Ramos (cell line): ENCODE measurements around the gene NKD1.
"Not testable (repeated sequence)": the region's sequence is repeated elsewhere in the genome, so short reads cannot be mapped to it uniquely, and the experiment has no call there.

Source experiments
- in situ Hi-C: fragments of 300-500 bp; cut with MboI; formaldehyde crosslinking; loops from one replicate; pipeline ENCODE4 v1.14.3; 2022; ENCODE audit warnings: low sequenced_read_pairs; ENCODE audit not compliant: unreplicated experiment

NKD1 gene, protein sequence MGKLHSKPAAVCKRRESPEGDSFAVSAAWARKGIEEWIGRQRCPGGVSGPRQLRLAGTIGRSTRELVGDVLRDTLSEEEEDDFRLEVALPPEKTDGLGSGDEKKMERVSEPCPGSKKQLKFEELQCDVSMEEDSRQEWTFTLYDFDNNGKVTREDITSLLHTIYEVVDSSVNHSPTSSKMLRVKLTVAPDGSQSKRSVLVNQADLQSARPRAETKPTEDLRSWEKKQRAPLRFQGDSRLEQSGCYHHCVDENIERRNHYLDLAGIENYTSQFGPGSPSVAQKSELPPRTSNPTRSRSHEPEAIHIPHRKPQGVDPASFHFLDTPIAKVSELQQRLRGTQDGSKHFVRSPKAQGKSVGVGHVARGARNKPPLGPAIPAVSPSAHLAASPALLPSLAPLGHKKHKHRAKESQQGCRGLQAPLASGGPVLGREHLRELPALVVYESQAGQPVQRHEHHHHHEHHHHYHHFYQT

DNA sequence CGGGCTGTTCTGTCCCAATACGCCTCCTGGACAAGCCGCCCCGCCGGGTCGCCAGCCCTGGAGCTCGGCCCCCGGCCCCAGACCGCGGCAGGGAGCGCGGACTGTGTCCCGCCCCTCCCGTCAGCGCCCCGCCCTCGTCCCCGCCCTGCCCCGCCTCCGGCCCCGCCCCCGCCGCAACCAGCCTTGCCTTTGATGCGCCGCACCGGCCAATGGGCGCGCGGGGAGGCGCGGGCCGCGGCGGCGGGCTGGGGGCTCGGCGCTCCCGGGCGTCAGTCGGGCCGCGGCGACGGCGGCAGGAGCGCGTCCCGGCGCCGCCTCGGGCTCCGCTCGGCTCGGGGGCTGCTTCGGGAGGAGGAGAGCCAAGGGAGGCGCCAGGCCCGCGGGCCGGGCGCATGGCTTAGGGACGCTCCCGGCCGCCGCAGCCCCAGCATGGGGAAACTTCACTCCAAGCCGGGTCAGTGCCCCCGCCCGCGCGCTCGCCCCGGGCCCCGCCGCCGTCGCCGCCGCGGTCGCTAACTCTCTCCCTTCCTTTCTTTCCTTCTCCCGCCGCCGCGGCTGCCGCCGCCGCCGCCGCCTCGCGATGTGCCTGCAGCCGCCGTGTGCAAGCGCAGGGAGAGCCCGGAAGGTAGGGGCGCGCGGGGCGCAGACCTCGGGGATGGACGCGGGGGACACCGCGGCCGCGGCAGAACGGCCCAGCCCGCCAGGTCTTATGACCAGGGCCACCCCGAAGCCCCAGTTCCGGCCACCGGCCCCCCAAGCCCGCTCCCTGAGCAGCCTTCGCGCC, at the start of gene NKD1:
Gene NKD1, plus strand, starts transcription at position 272 of the 784 bp plus-strand sequence. Its CDS starts 158 bp downstream, at position 430.
- in situ Hi-C loops: no loop called here

DNA sequence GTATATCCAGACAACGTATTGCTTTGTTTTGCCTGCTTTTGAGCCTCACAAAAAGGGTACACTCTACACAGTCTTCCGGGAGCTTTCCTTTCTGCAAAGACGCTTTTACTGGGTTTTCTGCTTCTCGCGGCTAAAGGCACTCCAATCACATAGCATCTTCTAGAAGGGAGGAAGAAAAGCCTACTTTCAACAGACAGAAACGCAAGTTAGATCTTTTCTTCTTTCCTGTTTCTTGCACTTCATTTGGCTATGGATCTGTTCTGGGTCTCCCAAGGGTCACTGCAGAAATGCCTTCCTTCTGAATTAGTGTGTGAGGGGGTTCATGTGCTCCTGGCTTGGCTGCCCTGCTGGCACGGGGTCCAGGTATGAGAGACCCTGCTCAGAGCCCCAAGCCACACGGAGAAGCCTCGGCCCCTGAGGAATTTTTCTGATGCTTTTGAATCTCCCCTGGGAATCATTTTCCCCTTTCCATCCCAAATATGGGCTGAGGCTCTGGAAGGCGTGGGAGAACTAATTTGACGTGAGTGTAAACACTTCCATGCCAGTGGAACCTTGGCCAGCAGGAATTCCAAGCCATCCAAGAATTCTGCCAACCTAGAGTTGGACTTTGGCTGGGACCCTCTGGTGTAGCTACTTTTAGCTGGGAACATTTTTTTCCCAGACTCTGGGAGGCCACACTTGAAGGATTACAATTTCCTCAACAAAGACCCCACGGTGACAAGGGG, 49.6 kb upstream of the NKD1 start:
- in situ Hi-C loops: no loop called here

DNA sequence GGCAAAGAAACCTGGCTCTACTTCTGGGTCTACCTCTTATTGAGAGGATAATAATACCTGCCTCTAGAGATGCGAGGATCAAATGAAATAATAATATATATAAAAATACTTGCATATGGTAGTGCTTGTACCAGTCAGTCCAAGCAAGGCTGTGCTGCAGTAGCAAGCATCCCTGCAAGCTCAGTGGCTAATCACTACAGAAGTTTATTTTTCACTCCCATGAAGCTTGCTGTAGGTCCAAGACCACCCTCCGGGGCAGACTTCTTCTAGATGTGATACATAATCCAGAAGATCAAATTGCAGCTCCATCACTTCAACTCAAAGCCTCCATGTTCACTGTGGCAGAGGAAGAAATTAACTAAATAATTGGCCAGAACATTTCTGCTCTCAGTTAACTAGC, 48.9 kb upstream of the NKD1 start:
- in situ Hi-C loops: no loop called here

DNA sequence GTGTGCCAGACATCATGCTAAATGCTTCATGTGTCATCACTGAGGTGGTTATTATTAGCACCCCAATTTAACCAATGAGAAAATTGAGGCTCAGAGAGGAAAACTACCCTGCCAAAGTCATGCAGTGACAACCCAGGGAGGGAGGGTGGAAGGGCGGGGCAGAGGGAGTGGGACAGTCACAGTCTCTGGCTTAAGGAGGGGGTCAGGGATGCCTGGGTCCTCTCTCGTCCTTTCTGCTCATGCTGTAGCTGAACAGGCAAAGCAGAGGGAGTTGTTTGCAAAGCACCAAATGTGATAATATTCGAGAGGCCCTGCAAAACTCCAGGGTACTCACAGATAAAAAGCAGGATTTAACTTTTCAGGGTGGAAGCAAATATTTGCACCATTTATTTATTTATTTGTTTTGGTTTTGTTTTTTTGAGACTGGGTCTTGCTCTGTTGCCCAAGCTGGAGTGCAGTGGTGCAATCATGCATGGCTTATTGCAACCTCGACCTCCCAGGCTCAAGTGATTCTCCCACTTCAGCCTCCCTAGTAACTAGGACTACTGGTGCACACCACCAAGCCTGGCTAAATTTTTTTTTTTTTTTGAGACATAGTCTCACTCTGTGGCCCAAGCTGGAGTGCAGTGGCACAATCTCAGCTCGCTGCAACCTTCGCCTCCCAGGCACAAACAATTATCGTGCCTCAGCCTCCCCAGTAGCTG, 47.9 kb upstream of the NKD1 start:
- in situ Hi-C loops: no loop called here

DNA sequence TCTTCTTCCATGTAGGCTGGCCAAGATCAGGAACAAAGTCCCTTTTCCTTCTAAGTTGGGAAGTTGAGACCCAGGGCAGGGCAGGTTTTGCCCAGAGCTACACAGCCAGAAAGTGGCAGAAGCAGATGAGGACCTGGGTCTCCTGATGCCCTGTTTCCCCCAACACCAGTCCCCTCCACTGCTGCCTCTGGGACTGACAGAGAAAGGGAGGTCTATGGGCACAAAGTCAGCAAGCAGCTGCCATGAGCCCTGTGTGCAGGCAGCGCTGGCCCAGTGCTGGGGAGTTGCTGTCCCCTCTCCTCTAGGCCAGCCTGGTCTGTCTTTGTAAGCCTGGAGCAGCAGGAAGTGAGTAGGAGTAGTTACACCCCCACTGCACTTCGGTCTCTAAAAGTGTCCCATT, 46.9 kb upstream of the NKD1 start:
- in situ Hi-C loops: no loop called here

DNA sequence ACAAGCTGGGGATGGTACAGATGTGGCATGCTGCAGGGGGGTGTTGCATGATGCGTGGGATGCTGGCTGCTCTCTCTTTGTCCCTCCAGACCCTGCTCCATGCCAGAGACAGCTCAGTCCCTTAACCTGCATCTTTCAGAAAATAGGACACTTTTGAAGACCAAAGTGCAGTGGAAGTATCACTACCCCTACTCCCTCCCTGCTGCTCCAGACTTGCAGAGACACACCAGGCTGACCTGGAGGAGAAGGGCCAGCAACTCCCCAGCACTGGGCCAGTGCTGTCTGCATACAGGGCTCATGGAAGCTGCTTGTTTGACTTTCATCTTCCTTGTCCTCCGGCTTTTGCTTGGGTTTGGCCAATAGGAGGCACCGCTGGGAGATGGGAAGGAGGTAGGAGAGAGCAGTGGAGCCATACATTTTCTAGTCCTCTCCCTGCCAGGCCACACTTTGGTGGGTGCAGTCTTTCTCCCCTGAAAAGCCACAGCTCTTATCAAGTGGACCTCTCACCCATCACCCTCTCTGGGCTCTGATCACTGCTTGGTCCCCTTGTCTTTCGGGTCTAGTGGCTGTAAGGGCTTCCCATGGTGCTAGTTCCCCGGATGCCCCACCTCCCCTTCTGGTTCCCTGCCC, 46.1 kb upstream of the NKD1 start:
- in situ Hi-C loops: no loop called here

DNA sequence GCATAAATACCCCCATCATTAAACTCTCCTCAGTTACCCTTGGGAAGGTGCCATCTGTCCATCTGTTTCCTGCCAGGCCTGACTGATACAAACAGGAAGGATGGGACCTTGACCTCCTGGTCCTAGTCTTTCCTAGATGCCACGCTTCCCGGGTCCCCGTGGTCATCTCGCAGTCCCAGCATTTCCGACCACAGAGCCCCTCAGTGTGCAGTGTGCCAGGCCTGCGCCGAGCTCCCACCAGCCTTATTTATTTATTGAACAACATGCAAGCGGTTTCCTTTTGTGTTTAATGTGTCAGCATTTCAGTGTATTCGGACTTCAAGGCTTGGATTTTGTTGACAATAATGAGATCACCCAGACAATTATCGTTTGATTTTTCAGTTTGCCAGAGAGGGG, 45.6 kb upstream of the NKD1 start:
- in situ Hi-C loops: no loop called here

DNA sequence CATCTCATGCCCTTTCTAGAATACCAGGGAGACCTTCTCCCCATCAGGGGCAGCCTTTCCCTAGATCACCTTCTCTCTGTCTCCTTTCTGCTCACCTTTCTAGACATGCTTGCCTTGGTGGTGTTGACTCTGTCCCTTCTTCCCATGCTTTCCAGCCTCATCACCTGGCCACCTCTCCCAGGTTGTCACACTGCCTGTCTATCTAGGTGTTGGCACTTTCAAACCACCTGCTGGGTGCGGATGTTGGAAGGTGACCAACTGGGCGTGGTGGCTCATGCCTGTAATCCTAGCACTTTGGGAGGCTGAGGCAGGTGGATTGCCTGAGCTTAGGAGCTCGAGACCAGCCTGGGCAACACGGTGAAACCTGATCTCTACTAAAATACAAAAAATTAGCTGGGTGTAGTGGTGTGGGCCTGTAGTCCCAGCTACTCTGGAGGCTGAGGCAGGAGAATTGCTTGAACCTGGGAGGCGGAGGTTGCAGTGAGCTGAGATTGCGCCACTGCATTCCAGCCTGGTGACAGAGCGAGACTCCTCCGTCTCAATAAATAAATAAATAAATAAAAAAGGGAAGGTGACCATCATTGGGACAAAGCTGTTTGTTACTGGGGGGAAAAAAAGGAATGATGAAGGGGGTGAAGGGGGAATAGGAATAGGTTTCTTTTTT, 44.2 kb upstream of the NKD1 start:
- in situ Hi-C loops: not testable (repeated sequence)

DNA sequence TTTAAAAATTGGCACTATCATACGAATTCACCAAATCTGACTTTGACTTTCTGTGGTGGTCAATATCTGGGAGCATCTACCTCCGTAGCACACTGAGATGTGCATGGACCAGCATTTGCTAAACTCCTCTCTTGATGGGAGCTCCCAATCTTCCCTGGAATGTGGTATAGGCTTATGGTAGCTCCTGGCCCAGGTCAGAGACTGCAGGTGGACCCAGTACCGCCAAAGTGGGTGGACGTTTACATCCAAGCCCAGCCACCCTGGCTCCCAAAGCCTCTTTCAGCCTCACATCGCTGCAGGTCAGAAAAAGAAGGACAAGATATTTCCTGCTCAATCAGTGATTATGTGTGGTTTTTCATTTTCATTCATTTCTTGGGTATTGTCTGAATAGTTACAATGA, 43.1 kb upstream of the NKD1 start:
- in situ Hi-C loops: no loop called here

DNA sequence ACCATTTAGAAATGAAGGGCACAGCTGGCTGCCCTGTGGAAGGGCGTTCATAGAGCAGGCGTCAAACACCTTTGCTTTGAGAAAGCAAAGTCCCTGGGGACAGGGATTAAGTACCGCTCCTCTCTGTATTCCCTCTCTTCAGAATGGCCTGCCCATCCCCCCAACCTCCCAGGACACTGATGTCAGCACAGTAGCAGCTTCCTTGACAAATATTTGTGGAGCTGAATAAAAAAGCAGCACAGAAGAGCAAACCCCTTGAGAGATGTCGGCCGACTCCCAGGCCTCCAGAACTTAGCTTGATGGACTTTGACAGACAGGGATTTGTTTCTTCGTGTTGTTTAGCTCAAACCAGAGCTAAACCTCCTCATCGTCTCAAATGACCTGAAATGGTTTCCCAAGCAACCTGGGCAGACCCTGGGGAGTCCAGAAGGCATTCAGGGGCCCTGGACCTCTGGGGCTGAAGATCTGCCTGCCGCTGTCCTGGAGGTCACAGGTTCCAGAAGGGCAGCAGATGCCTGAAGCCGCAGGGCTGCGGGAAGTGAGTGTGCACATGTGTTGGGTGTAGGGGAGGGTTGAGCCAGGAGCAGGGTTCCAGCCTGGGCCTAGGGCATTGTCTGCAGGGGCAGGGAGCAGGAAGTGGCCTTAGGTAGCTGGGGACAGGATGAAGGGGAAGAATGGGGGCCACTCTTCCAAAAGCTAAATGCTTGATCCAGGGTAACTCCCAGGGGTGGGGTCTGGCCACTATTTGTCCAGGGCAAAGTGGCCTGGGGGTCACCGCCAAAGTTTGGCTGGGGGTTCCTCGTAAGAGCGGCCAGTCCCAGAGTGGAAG, 42.3 kb upstream of the NKD1 start:
- in situ Hi-C loops: no loop called here

DNA sequence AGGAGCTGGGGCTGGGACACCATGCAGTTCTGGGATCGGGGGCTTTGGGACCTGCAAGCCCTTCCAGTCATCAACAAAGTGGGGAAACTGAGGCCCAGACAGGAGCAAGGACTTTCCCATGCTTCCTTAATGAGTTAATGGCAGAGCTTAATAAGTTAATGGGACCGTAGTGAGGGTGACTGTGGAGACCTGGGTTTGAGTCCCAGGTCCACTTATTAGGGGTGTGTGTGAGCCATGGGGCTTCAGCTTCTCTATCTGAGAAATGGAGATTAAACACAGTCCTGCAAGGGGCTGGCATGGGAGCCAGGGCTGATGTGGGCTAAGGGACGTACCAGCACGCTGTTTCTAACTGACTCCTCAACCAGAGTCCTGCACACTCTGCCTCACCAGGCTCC, 41.7 kb upstream of the NKD1 start:
- in situ Hi-C loops: no loop called here

DNA sequence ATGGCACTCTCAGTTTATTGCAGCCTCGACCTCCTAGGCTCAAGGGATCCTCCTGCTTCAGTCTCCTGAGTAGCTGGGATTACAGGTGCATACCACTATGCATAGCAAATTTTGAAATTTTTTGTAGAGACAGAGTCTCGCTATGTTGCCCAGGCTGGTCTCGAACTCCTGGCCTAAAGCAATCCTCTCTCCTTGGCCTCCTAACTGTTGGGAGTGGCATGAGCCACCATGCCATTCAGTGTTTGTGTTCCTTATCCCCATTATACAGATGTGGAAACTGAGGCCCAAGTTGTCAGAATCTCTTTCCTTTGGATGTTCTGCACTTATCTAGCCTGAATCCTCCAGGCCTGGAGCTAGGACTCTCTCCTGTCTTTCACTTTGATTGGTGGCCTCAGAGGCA, 40.8 kb upstream of the NKD1 start:
- in situ Hi-C loops: no loop called here

DNA sequence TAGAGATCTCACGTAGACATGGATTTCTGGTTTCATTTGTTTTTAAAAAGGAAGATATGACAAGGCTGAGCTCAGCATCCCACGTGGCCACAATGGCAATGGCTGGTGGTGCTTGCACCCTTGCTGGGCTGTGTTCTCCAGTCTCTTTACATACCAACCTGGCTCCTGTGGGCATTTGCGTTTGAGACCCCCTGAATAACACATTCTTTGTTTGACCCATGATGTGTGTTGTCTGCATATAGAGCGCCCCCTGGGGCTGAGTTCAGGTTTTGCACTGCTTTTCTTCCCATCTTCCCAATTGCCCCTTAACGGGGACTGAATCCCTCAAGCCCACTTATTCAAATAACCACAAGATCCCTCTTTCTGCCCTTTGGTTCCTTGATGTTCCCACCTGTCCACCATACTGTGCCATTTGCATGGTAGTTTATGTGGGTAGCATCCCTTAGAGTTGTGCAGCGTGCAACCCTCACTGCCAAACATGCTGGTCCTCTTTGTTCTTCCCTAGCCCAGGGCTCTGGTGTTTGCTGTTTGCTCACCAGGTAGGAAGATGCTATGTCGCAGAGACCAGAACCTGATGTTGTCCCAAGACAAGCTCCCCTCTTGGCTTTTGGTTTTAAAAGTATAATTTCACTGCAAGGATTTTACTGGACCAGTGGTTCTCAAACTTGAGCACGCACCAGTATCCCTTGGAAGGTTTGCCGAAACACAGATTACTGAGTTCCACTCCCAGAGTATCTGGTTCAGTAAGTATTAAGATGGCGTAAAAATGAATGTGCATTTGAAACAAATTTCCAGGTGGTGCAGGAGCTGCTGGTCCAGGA, 38.5 kb upstream of the NKD1 start:
- in situ Hi-C loops: no loop called here

DNA sequence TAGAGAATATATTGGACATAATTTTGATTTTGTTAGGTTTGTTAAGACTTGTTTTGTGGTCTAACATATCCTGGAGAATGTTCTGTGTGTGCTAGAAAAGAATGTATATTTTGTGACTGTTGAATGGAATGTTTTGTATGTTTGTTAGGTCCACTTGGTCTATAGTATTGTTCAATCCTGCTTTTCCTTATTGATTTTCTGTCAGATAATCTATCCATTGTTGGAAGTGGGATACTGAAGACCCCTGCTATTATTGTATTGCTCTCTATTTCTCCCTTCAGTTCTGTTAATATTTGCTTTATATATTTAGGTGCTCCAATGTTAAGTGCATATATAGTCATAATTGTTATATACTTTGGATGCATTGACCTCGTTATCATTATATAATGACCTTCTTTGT, 33.0 kb upstream of the NKD1 start:
- in situ Hi-C loops: no loop called here

DNA sequence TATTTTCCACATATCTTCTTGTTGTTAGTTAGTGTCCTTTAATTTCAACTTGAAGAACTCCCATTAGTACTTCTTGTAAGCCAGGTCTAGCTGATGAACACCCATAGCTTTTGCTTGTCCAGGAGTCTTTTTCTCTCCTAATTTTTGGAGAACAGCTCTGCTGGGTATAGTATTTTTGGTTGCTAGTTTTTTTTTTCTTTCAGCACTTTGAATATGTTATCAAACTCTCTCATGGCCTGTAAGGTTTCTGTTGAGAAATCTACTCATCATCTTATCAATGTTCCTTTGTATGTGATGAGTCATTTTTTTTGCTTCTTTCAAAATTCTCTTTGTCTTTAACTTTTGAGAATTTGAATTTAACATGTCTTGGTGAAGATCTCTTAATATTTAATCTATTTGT, 31.8 kb upstream of the NKD1 start:
- in situ Hi-C loops: no loop called here

DNA sequence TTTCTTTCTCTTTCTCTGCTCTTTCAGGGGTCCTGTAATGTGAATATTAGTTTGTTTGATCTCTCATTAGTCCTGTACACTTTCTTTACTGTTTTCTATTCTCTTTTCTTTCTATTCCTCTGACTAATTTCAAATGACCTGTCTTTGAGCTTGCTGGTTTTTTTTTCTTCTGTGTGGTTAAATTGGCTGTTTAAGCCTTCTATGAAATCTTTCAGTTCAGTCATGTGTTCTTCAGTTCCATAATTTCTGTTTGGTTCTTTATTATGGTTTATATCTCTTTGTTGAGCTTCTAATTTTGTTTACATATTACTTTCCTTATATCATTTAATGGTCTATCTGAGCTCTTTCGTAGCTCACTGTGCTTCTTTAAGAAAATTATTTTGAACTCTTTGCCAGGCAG, 31.3 kb upstream of the NKD1 start:
- in situ Hi-C loops: no loop called here

DNA sequence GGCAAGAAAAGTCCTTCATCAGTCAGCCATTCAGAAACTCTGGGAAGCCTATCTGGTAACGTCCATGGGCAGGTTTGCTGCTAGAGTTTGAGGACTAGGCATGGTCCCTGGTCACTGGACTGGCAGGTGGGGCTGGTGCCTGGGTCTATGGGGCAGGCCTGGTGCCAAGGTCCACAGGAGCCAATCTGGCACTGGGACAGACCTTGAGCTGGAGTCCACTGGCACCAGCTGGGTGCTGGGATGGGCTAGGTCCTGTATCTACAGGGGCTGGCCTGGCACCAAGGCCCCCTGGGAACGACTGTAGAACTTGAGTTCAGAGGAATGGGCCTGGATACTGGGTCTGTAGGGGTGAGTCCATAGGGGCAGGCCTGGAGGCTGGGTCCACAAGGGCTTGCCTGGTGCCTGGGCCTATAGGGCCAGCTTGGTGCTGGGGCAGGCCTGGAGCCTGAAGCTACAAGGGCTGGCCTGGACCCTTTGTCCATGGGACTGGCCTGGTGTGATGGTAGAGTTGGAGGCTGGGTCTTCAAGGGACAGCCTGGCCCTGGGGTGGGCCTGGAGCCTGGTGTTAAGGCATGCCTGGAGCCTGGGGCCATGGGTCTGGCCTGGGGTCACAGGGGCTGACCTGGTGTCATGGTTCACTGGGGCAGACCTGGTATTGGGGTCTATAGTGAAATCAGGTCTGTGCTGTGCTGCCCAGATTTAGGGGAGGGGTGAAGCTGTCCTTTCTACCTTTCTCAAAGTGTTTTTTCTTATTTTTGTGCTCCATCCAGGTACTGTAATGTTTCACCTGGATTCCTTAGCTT, 30.5 kb upstream of the NKD1 start:
- in situ Hi-C loops: no loop called here
